K562 (cell line): ENCODE data around the gene AAR2. TPM values are rescaled to one million over a fixed set of nuclear protein-coding genes. Genes with fewer than 3 reads are reported as not detected.

Experiments
- ATAC-seq: fragments of 200-7000 bp; cut with Tn5 transposase; 3 replicates; pipeline ENCODE4 v1.9.1; 2020; ENCODE audit warnings: moderate library complexity
- BruUV-seq: library from RNA; stranded (reverse); fragments of 400-500 nt; replicated peaks from 2 replicates; lab custom pipeline; 2021; lab: Mats Ljungman, UMichigan
- CTCF ChIA-PET: fragments of 300-600 bp; formaldehyde crosslinking; extraction: SDS; loops from one replicate; lab custom pipeline; 2021; ENCODE audit warnings: low intra/inter-chr PET ratio; lab: Yijun Ruan, JAX
- POLR2A ChIA-PET: fragments of 300-600, 350-650 bp; sonication (Branson Sonifier 250); formaldehyde crosslinking; extraction: SDS; loops from one replicate; lab custom pipeline; 2021; ENCODE audit warnings: antibody characterized with exemption, inconsistent platforms; lab: Yijun Ruan, JAX
- DNase-seq, 4 experiments: peaks; one replicate each; pipeline versions ENCODE4 v3.0.0 to v3.0.0-alpha.2; 2011 to 2018; ENCODE audit warnings: low spot score in 3 of 4, mixed read lengths in 3 of 4; ENCODE audit errors: extremely low read depth in 1 of 4
- FAIRE-seq: peaks from 2 replicates; lab custom pipeline; 2011; peaks lifted over from hg19 to GRCh38; lab: Jason Lieb, UNC
- H2AFZ ChIP-seq: 2 replicates; pipeline ENCODE4 v1.6.0; 2011; ENCODE audit warnings: low read depth, low read length, control low read depth, inconsistent platforms
- H3K27ac ChIP-seq: fragments of 200-600 bp; 3 replicates; pipeline ENCODE4 v1.8.0; 2011; ENCODE audit warnings: low read depth, mild to moderate bottlenecking, control low read depth, inconsistent platforms, low read length, moderate library complexity, mixed read lengths; ENCODE audit errors: extremely low read depth
- H3K27me3 ChIP-seq, 2 experiments: fragments of 300-600 bp in 1 of 2; 2 replicates in 1 of 2; 3 replicates in 1 of 2; pipeline versions ENCODE4 v1.6.0 to v1.8.0; 2011; ENCODE audit warnings: inconsistent platforms in 2 of 2, low read length in 2 of 2, mild to moderate bottlenecking in 1 of 2, mixed read lengths in 1 of 2, moderate library complexity in 1 of 2; ENCODE audit not compliant: control insufficient read depth in 2 of 2, insufficient read depth in 2 of 2
- H3K36me3 ChIP-seq: fragments of 300-600 bp; 3 replicates; pipeline ENCODE4 v1.8.0; 2011; ENCODE audit warnings: mild to moderate bottlenecking, low read length, inconsistent platforms; ENCODE audit not compliant: control insufficient read depth, insufficient read depth
- H3K4me1 ChIP-seq, 2 experiments: fragments of 200-600 bp in 1 of 2; replicated peaks in 1 of 2; 2 replicates in 1 of 2; 3 replicates in 1 of 2; pipeline versions ENCODE4 v1.5.1 to v1.8.0; 2011; ENCODE audit warnings: inconsistent platforms in 2 of 2, low read length in 2 of 2, mild to moderate bottlenecking in 1 of 2, mixed read lengths in 1 of 2, moderate library complexity in 1 of 2; ENCODE audit not compliant: control insufficient read depth in 2 of 2, insufficient read depth in 2 of 2
- H3K4me2 ChIP-seq: 2 replicates; pipeline ENCODE4 v1.6.1; 2011; ENCODE audit warnings: low read length, control low read depth, inconsistent platforms, mixed read lengths; ENCODE audit not compliant: insufficient read depth
- H3K4me3 ChIP-seq: fragments of 200-600 bp; sonication (generic), shearing (Covaris generic); 2 replicates; pipeline ENCODE4 v1.5.1; 2016; ENCODE audit warnings: control low read depth, inconsistent platforms
- H3K79me2 ChIP-seq: fragments of 200-600 bp; 3 replicates; pipeline ENCODE4 v1.8.0; 2011; ENCODE audit warnings: low read length, inconsistent platforms; ENCODE audit not compliant: control insufficient read depth, insufficient read depth
- H3K9ac ChIP-seq, 2 experiments: 2 replicates each; pipeline versions ENCODE4 v1.6.0 to v1.6.1; 2011; ENCODE audit warnings: low read depth in 2 of 2, low read length in 2 of 2, control low read depth in 1 of 2, inconsistent platforms in 1 of 2, mild to moderate bottlenecking in 1 of 2, mixed read lengths in 1 of 2; ENCODE audit not compliant: insufficient read depth in 1 of 2
- H3K9me1 ChIP-seq: one replicate; pipeline ENCODE4 v1.6.0; 2011; ENCODE audit warnings: inconsistent platforms, mild to moderate bottlenecking, low read length, moderate library complexity; ENCODE audit not compliant: control insufficient read depth, insufficient read depth
- H3K9me3 ChIP-seq: replicated peaks from 2 replicates; pipeline ENCODE4 v1.5.1; 2011; ENCODE audit warnings: low read depth, low read length, inconsistent platforms; ENCODE audit not compliant: control insufficient read depth, insufficient read depth
- H4K20me1 ChIP-seq: replicated peaks from 2 replicates; pipeline ENCODE4 v1.6.1; 2011; ENCODE audit warnings: low read length, inconsistent platforms, mixed read lengths; ENCODE audit not compliant: control insufficient read depth, insufficient read depth
- ARID1B ChIP-seq: fragments of 450-650 bp; IDR thresholded peaks from 2 replicates; pipeline ENCODE4 v1.6.1; 2016; ENCODE audit warnings: antibody characterized with exemption, mild to moderate bottlenecking, inconsistent platforms
- CBFA2T3 ChIP-seq: fragments of 450-650 bp; IDR thresholded peaks from 2 replicates; pipeline ENCODE4 v1.6.1; 2017
- FIP1L1 ChIP-seq: fragments of 200-400 bp; formaldehyde crosslinking; IDR thresholded peaks from 2 replicates; pipeline ENCODE4 v1.6.1; 2018; ENCODE audit warnings: mild to moderate bottlenecking, low read depth, low read length; ENCODE audit not compliant: poor library complexity, severe bottlenecking
- HNRNPL ChIP-seq: fragments of 200-400 bp; formaldehyde crosslinking; IDR thresholded peaks from 2 replicates; pipeline ENCODE4 v1.6.1; 2017; ENCODE audit warnings: low read depth, mild to moderate bottlenecking, low read length
- KDM1A ChIP-seq, 2 experiments: fragments of 450-650 bp; IDR thresholded peaks; 2 replicates each; pipeline ENCODE4 v1.6.1; 2016; ENCODE audit warnings: mild to moderate bottlenecking in 2 of 2
- MTA2 ChIP-seq: fragments of 450-650 bp; IDR thresholded peaks from 2 replicates; pipeline ENCODE4 v1.6.1; 2016; ENCODE audit warnings: low read depth
- PBX2 ChIP-seq, 2 experiments: IDR thresholded peaks in 1 of 2; conservative IDR thresholded peaks in 1 of 2; 2 replicates each; pipeline ENCODE4 v1.6.1; 2016; ENCODE audit warnings: low read depth in 2 of 2, mild to moderate bottlenecking in 1 of 2, missing compliant biosample characterization in 1 of 2, missing genetic modification characterization in 1 of 2, moderate library complexity in 1 of 2
- POLR3G ChIP-seq: IDR thresholded peaks from 2 replicates; pipeline ENCODE4 v1.6.1; 2011; ENCODE audit not compliant: insufficient read length, insufficient replicate concordance; ENCODE audit errors: extremely low read depth
- TCF3 ChIP-seq: sonication (generic); formaldehyde crosslinking; IDR thresholded peaks from 2 replicates; pipeline ENCODE4 v1.4.0; 2020; ENCODE audit warnings: mild to moderate bottlenecking, missing genetic modification reagents
- TOE1 ChIP-seq, 2 experiments: fragments of 450-650 bp in 1 of 2; sonication (generic) in 1 of 2; formaldehyde crosslinking in 1 of 2; IDR thresholded peaks; 2 replicates each; pipeline versions ENCODE4 v1.7.1 to v1.8.0; 2016 to 2022; ENCODE audit warnings: borderline replicate concordance in 2 of 2, mild to moderate bottlenecking in 2 of 2, antibody characterized with exemption in 1 of 2, inconsistent platforms in 1 of 2, low read depth in 1 of 2, missing genetic modification reagents in 1 of 2, moderate library complexity in 1 of 2
- ZBTB5 ChIP-seq: fragments of 450-650 bp; IDR thresholded peaks from 2 replicates; pipeline ENCODE4 v1.6.1; 2017; ENCODE audit warnings: antibody characterized with exemption
- ZNF311 ChIP-seq: fragments of 250-450 bp; sonication (Bioruptor Pico); IDR thresholded peaks from 2 replicates; pipeline ENCODE4 v1.4.0; 2020; ENCODE audit warnings: mild to moderate bottlenecking, moderate library complexity
- ZNF511 ChIP-seq: sonication (generic); formaldehyde crosslinking; IDR thresholded peaks from 2 replicates; pipeline ENCODE4 v1.8.0; 2022; ENCODE audit warnings: mild to moderate bottlenecking, missing genetic modification reagents
- ZNF655 ChIP-seq: fragments of 250-450 bp; sonication (Bioruptor Pico); IDR thresholded peaks from 2 replicates; pipeline ENCODE4 v1.5.0; 2021
- ZNF785 ChIP-seq: fragments of 250-450 bp; sonication (Bioruptor Pico); IDR thresholded peaks from 2 replicates; pipeline ENCODE4 v1.4.0; 2020; ENCODE audit warnings: mild to moderate bottlenecking
- WGBS: fragments of 100-300 bp; shearing (Covaris generic); methylation state at CpG from one replicate; pipeline ENCODE4 v1.1.6; 2016; ENCODE audit warnings: low coverage, mixed read lengths; ENCODE audit not compliant: insufficient coverage; ENCODE audit errors: missing lambda C conversion rate; 5-methylcytosine and 5-hydroxymethylcytosine counted together
- in situ Hi-C: fragments of 300-500 bp; cut with MboI; formaldehyde crosslinking; loops from 4 replicates; pipeline ENCODE4 v1.15.0; 2018; ENCODE audit warnings: inconsistent platforms, mixed read lengths
- intact Hi-C: fragments of 100-400 bp; cut with micrococcal nuclease; formaldehyde crosslinking; loops from 2 replicates; pipeline ENCODE4 v1.14.2; 2022
- polyA plus RNA-seq, 8 experiments: library from polyadenylated mRNA; depleted of rRNA in 4 of 8; stranded (reverse) in 5 of 8; unstranded in 3 of 8; fragments of >200 nt; fragmentation: Nextera tagmentation in 2 of 8; fragmentation: Illumina TruSeq in 1 of 8; extraction: Ambion mirVana in 2 of 8; extraction: Trizol in 1 of 8; gene quantifications; 2 replicates each; pipeline versions ENCODE4 v1.2.1 to v1.2.3, GENCODE V29; 2011 to 2014; ENCODE audit warnings: inconsistent platforms in 1 of 8, missing spikeins in 1 of 8
- total RNA-seq, 7 experiments: library from RNA; depleted of rRNA in 6 of 7; stranded (reverse); fragments of >200 nt in 6 of 7; fragmentation: Illumina TruSeq in 2 of 7; extraction: Trizol in 2 of 7; gene quantifications; 2 replicates each; pipeline versions ENCODE4 v1.2.1 to v1.2.3, GENCODE V29; 2011 to 2021; ENCODE audit warnings: low replicate concordance in 1 of 7

AAR2 gene
- total and polyA plus RNA-seq, 9 of the 15 experiments (the other 6 are each of a cell fraction or from before 2014, with no cell fraction given), result 6.5 to 36.2 (median 24.7) TPM

- Histone ChIP-seq H3K9me1 (no peaks in the 10 kb centered on the region), H3K4me3 (no peak overlapping the region), H3K27me3 (peaks cover 10 to 20% of the 10 kb centered on the region in 2 experiments; a peak in 4 of 5 replicates), H3K9ac (no peak overlapping the region), H2AFZ (peak overlapping the region; percentile 40; the same call in 1 of the 2 replicates), H3K36me3 (peaks cover 19% of the 10 kb centered on the region; the same call in 2 of the 3 replicates), H3K79me2 (peaks cover 35% of the 10 kb centered on the region), H3K4me2 (no peak overlapping the region; the same call in 1 of the 2 replicates), H3K4me1 (peaks cover 5 to 7% of the 10 kb centered on the region in 2 experiments; a peak in 4 of 5 replicates), H4K20me1 (no peaks in the 10 kb centered on the region), H3K27ac (no peak overlapping the region), H3K9me3 (no peaks in the 10 kb centered on the region)
- POLR2A ChIA-PET, result interaction anchor here (0.6 kb wide), 2 partner anchors 244 to 308 kb away, joined by 3 read pairs; no protein-coding TSS in a partner anchor
- FAIRE-seq (peak; percentile 51), ATAC-seq (no peak), DNase-seq (peak in 2 of 4 experiments; percentile 24 to 55)
- CTCF ChIA-PET, result no interaction called here
- in situ Hi-C loops, result no loop called here
- no TSS peak for BruUV-seq
- intact Hi-C loops, result no loop called here
- 10% methylated on average over 4 of the region's 4 CpGs for WGBS
- no peak for TF ChIP-seq ARID1B
- peak; percentile 71 for TF ChIP-seq CBFA2T3
- no peak for TF ChIP-seq ZNF785 (CRISPR knock-in tag)
- TF ChIP-seq FIP1L1, result no peak
- TF ChIP-seq ZNF655 (CRISPR knock-in tag), result no peak
- no peak for TF ChIP-seq ZNF311 (CRISPR knock-in tag)
- TF ChIP-seq ZNF511, result no peak
- 0 out of 2 replicates have a peak, but pooled peaks have one; percentile 16 for TF ChIP-seq TCF3 (CRISPR knock-in tag)
- no peak for TF ChIP-seq HNRNPL
- no peak for TF ChIP-seq MTA2
- TF ChIP-seq ZBTB5, result no peak
- TF ChIP-seq PBX2 (CRISPR knock-in tag; IDR thresholded peaks at IDR 0.05; ENCODE audit: low read depth), result no peak
- TF ChIP-seq PBX2 (tag; conservative IDR thresholded peaks at IDR 0.05; ENCODE audit: low read depth), result peak; percentile 95
- peak; percentile 43 to 47 for TF ChIP-seq KDM1A (IDR thresholded peaks at IDR 0.05)
- TF ChIP-seq TOE1 (IDR thresholded peaks at IDR 0.05; ENCODE audit: borderline replicate concordance), result no peak
- TF ChIP-seq TOE1 (CRISPR knock-in tag; IDR thresholded peaks at IDR 0.05; ENCODE audit: borderline replicate concordance, low read depth), result no peak
- no peak for TF ChIP-seq POLR3G
These were observed 1.4 kb upstream of the AAR2 start for GRCh38 chr20:36234771-36235320.
